22Rv1 (cell line): Measurements from ENCODE around the gene SPATA16.

ENCODE experiments used
- ZFX ChIP-seq: fragments of 450-650 bp; IDR thresholded peaks from 2 replicates; pipeline ENCODE4 v1.6.1; 2017; ENCODE audit warnings: antibody characterized with exemption, borderline replicate concordance
- TF ChIP-seq, protein P1 (sequence below): fragments of 450-650 bp; IDR thresholded peaks from 2 replicates; pipeline ENCODE4 v1.5.1; 2017; ENCODE audit warnings: mild to moderate bottlenecking

DNA sequence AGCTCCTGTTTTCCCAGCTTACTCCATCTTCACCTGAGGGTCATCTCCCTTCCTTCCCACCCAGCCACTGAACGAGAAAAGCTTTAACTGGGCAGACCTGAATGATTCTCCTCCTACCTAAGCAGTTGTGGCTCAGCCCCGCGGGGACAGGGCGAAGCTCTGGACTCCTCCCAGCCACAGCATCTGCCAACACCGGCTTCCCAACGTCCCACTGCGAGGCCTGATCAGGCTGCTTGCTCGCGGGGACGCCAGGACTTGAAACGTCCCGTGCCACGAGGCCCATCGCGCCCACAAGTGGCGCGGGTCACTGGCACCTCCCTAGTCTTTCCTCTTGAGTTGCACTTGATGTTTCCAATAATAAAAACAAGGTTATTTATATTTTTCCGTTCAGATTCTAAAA, at the start of gene SPATA16:
- TF ChIP-seq, protein P1, sequence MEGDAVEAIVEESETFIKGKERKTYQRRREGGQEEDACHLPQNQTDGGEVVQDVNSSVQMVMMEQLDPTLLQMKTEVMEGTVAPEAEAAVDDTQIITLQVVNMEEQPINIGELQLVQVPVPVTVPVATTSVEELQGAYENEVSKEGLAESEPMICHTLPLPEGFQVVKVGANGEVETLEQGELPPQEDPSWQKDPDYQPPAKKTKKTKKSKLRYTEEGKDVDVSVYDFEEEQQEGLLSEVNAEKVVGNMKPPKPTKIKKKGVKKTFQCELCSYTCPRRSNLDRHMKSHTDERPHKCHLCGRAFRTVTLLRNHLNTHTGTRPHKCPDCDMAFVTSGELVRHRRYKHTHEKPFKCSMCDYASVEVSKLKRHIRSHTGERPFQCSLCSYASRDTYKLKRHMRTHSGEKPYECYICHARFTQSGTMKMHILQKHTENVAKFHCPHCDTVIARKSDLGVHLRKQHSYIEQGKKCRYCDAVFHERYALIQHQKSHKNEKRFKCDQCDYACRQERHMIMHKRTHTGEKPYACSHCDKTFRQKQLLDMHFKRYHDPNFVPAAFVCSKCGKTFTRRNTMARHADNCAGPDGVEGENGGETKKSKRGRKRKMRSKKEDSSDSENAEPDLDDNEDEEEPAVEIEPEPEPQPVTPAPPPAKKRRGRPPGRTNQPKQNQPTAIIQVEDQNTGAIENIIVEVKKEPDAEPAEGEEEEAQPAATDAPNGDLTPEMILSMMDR = no peak
- TF ChIP-seq ZFX = no peak
